GM12878 (cell line): ENCODE measurements around the gene ZNF574. TPM values are rescaled to one million over a fixed set of nuclear protein-coding genes. Genes with fewer than 3 reads are reported as not detected.

Experiments
- ATAC-seq: fragments of 200-7000 bp; cut with Tn5 transposase; 3 replicates; pipeline ENCODE4 v1.9.1; 2020; ENCODE audit warnings: mild to moderate bottlenecking, moderate library complexity
- BruUV-seq: library from RNA; stranded (reverse); fragments of 400-500 nt; replicated peaks from 2 replicates; lab custom pipeline; 2021; lab: Mats Ljungman, UMichigan
- CTCF ChIA-PET: fragments of 300-600 bp; sonication (Branson Sonifier 250); formaldehyde crosslinking; extraction: SDS; loops from one replicate; lab custom pipeline; 2021; ENCODE audit warnings: inconsistent platforms; lab: Yijun Ruan, JAX
- POLR2A ChIA-PET: fragments of 350-600 bp; formaldehyde crosslinking; extraction: SDS; loops from one replicate; lab custom pipeline; 2021; ENCODE audit warnings: inconsistent platforms; lab: Charles Lee
- RAD21 ChIA-PET: fragments of 300-600 bp; sonication (Branson Sonifier 250); formaldehyde crosslinking; loops from one replicate; lab custom pipeline; 2023; ENCODE audit warnings: antibody characterized with exemption; ENCODE audit not compliant: unreplicated experiment; lab: Charles Lee
- SMC1A ChIA-PET: fragments of 300-600 bp; sonication (Branson Sonifier 250); formaldehyde crosslinking; loops from one replicate; lab custom pipeline; 2023; ENCODE audit not compliant: unreplicated experiment, uncharacterized antibody; lab: Charles Lee
- DNase-seq: peaks from one replicate; pipeline ENCODE4 v3.0.0-alpha.2; 2011; ENCODE audit warnings: low read depth, low spot score
- FAIRE-seq: peaks from 3 replicates; lab custom pipeline; 2011; peaks lifted over from hg19 to GRCh38; lab: Jason Lieb, UNC
- H2AFZ ChIP-seq: 2 replicates; pipeline ENCODE4 v1.6.0; 2011; ENCODE audit warnings: low read depth, low read length, control low read depth; ENCODE audit not compliant: control insufficient read depth
- H3K27ac ChIP-seq: 2 replicates; pipeline ENCODE4 v1.5.1; 2011; ENCODE audit warnings: control low read depth; ENCODE audit not compliant: control insufficient read depth, insufficient read depth
- H3K27me3 ChIP-seq, 2 experiments: replicated peaks in 1 of 2; 2 replicates each; pipeline versions ENCODE4 v1.6.0 to v1.6.1; 2011; ENCODE audit warnings: low read length in 1 of 2; ENCODE audit not compliant: control insufficient read depth in 2 of 2, insufficient read depth in 2 of 2
- H3K36me3 ChIP-seq, 2 experiments: 2 replicates each; pipeline ENCODE4 v1.5.1; 2011; ENCODE audit warnings: low read length in 1 of 2; ENCODE audit not compliant: control insufficient read depth in 2 of 2, insufficient read depth in 2 of 2
- H3K4me1 ChIP-seq: 2 replicates; pipeline ENCODE4 v1.6.1; 2011; ENCODE audit warnings: mild to moderate bottlenecking, low read length, moderate library complexity, mixed read lengths; ENCODE audit not compliant: control insufficient read depth, insufficient read depth
- H3K4me2 ChIP-seq: 2 replicates; pipeline ENCODE4 v1.6.0; 2011; ENCODE audit warnings: control low read depth; ENCODE audit not compliant: control insufficient read depth, insufficient read depth
- H3K4me3 ChIP-seq: fragments of 200-600 bp; sonication (generic); 2 replicates; pipeline ENCODE4 v1.5.1; 2016
- H3K79me2 ChIP-seq: 2 replicates; pipeline ENCODE4 v1.6.0; 2011; ENCODE audit warnings: low read length; ENCODE audit not compliant: control insufficient read depth, insufficient read depth
- H3K9ac ChIP-seq: 2 replicates; pipeline ENCODE4 v1.8.0; 2011; ENCODE audit warnings: low read length, control low read depth, mixed read lengths; ENCODE audit not compliant: control insufficient read depth, insufficient read depth
- H3K9me3 ChIP-seq: replicated peaks from 3 replicates; pipeline ENCODE4 v1.5.1; 2011; ENCODE audit warnings: mild to moderate bottlenecking, low read length; ENCODE audit not compliant: control insufficient read depth, insufficient read depth
- H4K20me1 ChIP-seq: 2 replicates; pipeline ENCODE4 v1.6.0; 2011; ENCODE audit not compliant: control insufficient read depth, insufficient read depth
- ASH2L ChIP-seq: fragments of 300-600, 200-600 bp; sonication (generic); IDR thresholded peaks from 2 replicates; pipeline ENCODE4 v1.6.1; 2017; ENCODE audit warnings: low read depth, mild to moderate bottlenecking, borderline replicate concordance
- CHD1 ChIP-seq: IDR thresholded peaks from 2 replicates; pipeline ENCODE4 v1.6.1; 2012; ENCODE audit warnings: low read depth, low read length, improper control_type of control experiment
- NFIC ChIP-seq: IDR thresholded peaks from 2 replicates; pipeline ENCODE4 v1.6.1; 2012; ENCODE audit warnings: low read depth, mild to moderate bottlenecking, inconsistent platforms, low read length, moderate library complexity
- NRF1 ChIP-seq: conservative IDR thresholded peaks from 2 replicates; pipeline ENCODE4 v1.6.1; 2011; ENCODE audit warnings: mild to moderate bottlenecking, low read depth, low read length, improper control_type of control experiment
- PAX8 ChIP-seq: fragments of 450-650 bp; IDR thresholded peaks from 2 replicates; pipeline ENCODE4 v1.6.1; 2017; ENCODE audit warnings: mild to moderate bottlenecking, moderate library complexity
- RBBP5 ChIP-seq: fragments of 200-600 bp; sonication (generic); conservative IDR thresholded peaks from 2 replicates; pipeline ENCODE4 v1.6.1; 2016
- SREBF1 ChIP-seq: IDR thresholded peaks from 2 replicates; pipeline ENCODE4 v1.6.1; 2012; ENCODE audit warnings: mild to moderate bottlenecking, low read length
- STAT3 ChIP-seq: IDR thresholded peaks from 2 replicates; pipeline ENCODE4 v1.6.1; 2011; ENCODE audit warnings: low read depth, low read length, improper control_type of control experiment
- TARDBP ChIP-seq: IDR thresholded peaks from 2 replicates; pipeline ENCODE4 v1.6.1; 2016; ENCODE audit warnings: borderline replicate concordance
- TBL1XR1 ChIP-seq: IDR thresholded peaks from 2 replicates; pipeline ENCODE4 v1.6.1; 2012; ENCODE audit warnings: low read depth, low read length, improper control_type of control experiment
- WGBS: methylation state at CpG from one replicate; pipeline ENCODE4 v1.1.6; 2016; ENCODE audit warnings: low lambda C conversion rate; ENCODE audit not compliant: insufficient replicate concordance, insufficient coverage; ENCODE audit errors: missing lambda C conversion rate; 5-methylcytosine and 5-hydroxymethylcytosine counted together
- in situ Hi-C: fragments of 300-500 bp; cut with MboI; formaldehyde crosslinking; loops from 9 replicates; pipeline ENCODE4 v1.14.3; 2018; ENCODE audit warnings: mixed read lengths
- intact Hi-C: fragments of 100-400 bp; cut with micrococcal nuclease; formaldehyde crosslinking; loops from one replicate; pipeline ENCODE4 v1.14.2; 2022; ENCODE audit not compliant: unreplicated experiment
- polyA plus RNA-seq, 11 experiments: library from polyadenylated mRNA; depleted of rRNA in 4 of 11; unstranded in 6 of 11; stranded (reverse) in 5 of 11; fragments of >200 nt; fragmentation: Nextera tagmentation in 4 of 11; fragmentation: Illumina TruSeq in 1 of 11; extraction: Ambion mirVana in 4 of 11; extraction: Trizol in 1 of 11; gene quantifications; 1 replicate in 1 of 11; 2 replicates in 10 of 11; pipeline versions ENCODE4 v1.2.1 to v1.2.3, GENCODE V29; 2011 to 2016; ENCODE audit warnings: inconsistent platforms in 2 of 11, missing spikeins in 2 of 11, low read depth in 1 of 11
- total RNA-seq, 4 experiments: library from RNA; depleted of rRNA in 3 of 4; stranded (reverse); fragments of >200 nt in 3 of 4; fragmentation: Illumina TruSeq in 1 of 4; extraction: Trizol in 1 of 4; gene quantifications; 2 replicates each; pipeline versions ENCODE4 v1.2.1 to v1.2.3, GENCODE V29; 2013 to 2021
- TF ChIP-seq, protein P1 (sequence below): fragments of 450-650 bp; IDR thresholded peaks from 2 replicates; pipeline ENCODE4 v1.6.1; 2017; ENCODE audit warnings: antibody characterized with exemption, mild to moderate bottlenecking, moderate library complexity
- TF ChIP-seq, protein P2 (sequence below): IDR thresholded peaks from 2 replicates; pipeline ENCODE4 v1.6.1; 2011; ENCODE audit warnings: mild to moderate bottlenecking, low read depth, low read length, moderate library complexity; ENCODE audit not compliant: insufficient replicate concordance
- TF ChIP-seq, protein P3 (sequence below): fragments of 450-650 bp; formaldehyde crosslinking; IDR thresholded peaks from 2 replicates; pipeline ENCODE4 v1.4.0; 2022; ENCODE audit warnings: mild to moderate bottlenecking, moderate library complexity

Gene ZNF574
- total and polyA plus RNA-seq, 10 of the 15 experiments (the other 5 are each of a cell fraction or from before 2014, with no cell fraction given) = 0.32 to 25.6 (median 11.4) TPM

DNA sequence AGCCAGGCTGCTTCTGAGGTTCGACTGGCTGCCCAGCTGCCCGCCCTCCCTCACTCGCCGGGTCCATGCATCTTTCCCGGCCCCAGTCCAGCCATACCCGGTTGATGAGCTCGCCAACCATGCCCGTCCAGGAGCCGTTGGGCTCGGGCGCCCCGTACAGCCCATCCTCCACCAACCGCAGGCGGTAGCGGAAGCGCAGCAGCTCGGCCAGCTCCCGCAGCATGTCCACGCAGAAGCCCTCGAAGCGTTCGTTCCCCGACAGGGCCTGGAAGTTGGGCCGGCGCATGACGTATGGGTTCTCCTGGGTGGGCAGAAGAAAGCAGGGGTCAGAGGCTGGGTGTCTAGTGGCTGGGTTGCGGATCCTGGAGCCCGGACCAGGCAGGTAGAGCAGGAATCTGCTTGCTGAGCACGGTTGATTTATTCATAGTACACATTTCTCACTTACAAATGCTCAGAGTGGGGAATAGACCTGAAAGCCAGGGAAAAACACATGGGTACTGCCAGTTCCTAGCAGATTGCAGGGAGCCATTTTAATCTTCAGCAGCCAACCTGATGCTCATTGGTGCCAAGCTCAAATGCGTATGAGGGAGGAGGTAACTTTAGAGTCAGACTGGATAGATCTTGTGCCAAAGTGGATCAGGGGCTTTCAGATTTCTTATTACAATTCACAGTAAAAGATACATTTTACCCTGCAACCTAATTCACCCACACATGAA is 33.4 kb upstream of the ZNF574 start:
- no TSS peak for BruUV-seq
- ChIA-PET CTCF (no interaction called here), RAD21 (no interaction called here), SMC1A (no interaction called here), POLR2A (no interaction called here)
- no peak for DNase-seq
- H3K36me3 ChIP-seq = no peaks in the 10 kb centered on the region
- no peaks in the 10 kb centered on the region for H3K9me3 ChIP-seq
- H3K27ac ChIP-seq = no peak overlapping the region
- no peak for FAIRE-seq
- 51% methylated on average over 30 of the region's 30 CpGs for WGBS
- no peak overlapping the region for H3K9ac ChIP-seq
- no peak overlapping the region for H3K4me2 ChIP-seq
- no peaks in the 10 kb centered on the region for H3K79me2 ChIP-seq
- no peak overlapping the region for H3K4me3 ChIP-seq
- in situ Hi-C loops = no loop called here
- ATAC-seq = no peak
- no peaks in the 10 kb centered on the region; a peak in 1 of 4 replicates for H3K27me3 ChIP-seq
- no peak overlapping the region for H2AFZ ChIP-seq
- H4K20me1 ChIP-seq = no peaks in the 10 kb centered on the region
- intact Hi-C loops = no loop called here
- no peak for TF ChIP-seq NRF1
- no peak for TF ChIP-seq ASH2L
- no peak for TF ChIP-seq PAX8
- TF ChIP-seq, protein P1, sequence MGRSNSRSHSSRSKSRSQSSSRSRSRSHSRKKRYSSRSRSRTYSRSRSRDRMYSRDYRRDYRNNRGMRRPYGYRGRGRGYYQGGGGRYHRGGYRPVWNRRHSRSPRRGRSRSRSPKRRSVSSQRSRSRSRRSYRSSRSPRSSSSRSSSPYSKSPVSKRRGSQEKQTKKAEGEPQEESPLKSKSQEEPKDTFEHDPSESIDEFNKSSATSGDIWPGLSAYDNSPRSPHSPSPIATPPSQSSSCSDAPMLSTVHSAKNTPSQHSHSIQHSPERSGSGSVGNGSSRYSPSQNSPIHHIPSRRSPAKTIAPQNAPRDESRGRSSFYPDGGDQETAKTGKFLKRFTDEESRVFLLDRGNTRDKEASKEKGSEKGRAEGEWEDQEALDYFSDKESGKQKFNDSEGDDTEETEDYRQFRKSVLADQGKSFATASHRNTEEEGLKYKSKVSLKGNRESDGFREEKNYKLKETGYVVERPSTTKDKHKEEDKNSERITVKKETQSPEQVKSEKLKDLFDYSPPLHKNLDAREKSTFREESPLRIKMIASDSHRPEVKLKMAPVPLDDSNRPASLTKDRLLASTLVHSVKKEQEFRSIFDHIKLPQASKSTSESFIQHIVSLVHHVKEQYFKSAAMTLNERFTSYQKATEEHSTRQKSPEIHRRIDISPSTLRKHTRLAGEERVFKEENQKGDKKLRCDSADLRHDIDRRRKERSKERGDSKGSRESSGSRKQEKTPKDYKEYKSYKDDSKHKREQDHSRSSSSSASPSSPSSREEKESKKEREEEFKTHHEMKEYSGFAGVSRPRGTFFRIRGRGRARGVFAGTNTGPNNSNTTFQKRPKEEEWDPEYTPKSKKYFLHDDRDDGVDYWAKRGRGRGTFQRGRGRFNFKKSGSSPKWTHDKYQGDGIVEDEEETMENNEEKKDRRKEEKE = no peak
- TF ChIP-seq SREBF1 = no peak
- no peak for TF ChIP-seq STAT3
- TF ChIP-seq, protein P2, sequence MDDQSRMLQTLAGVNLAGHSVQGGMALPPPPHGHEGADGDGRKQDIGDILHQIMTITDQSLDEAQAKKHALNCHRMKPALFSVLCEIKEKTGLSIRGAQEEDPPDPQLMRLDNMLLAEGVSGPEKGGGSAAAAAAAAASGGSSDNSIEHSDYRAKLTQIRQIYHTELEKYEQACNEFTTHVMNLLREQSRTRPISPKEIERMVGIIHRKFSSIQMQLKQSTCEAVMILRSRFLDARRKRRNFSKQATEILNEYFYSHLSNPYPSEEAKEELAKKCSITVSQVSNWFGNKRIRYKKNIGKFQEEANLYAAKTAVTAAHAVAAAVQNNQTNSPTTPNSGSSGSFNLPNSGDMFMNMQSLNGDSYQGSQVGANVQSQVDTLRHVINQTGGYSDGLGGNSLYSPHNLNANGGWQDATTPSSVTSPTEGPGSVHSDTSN = no peak
- TF ChIP-seq TARDBP = no peak
- TF ChIP-seq TBL1XR1 = no peak
- TF ChIP-seq, protein P3, sequence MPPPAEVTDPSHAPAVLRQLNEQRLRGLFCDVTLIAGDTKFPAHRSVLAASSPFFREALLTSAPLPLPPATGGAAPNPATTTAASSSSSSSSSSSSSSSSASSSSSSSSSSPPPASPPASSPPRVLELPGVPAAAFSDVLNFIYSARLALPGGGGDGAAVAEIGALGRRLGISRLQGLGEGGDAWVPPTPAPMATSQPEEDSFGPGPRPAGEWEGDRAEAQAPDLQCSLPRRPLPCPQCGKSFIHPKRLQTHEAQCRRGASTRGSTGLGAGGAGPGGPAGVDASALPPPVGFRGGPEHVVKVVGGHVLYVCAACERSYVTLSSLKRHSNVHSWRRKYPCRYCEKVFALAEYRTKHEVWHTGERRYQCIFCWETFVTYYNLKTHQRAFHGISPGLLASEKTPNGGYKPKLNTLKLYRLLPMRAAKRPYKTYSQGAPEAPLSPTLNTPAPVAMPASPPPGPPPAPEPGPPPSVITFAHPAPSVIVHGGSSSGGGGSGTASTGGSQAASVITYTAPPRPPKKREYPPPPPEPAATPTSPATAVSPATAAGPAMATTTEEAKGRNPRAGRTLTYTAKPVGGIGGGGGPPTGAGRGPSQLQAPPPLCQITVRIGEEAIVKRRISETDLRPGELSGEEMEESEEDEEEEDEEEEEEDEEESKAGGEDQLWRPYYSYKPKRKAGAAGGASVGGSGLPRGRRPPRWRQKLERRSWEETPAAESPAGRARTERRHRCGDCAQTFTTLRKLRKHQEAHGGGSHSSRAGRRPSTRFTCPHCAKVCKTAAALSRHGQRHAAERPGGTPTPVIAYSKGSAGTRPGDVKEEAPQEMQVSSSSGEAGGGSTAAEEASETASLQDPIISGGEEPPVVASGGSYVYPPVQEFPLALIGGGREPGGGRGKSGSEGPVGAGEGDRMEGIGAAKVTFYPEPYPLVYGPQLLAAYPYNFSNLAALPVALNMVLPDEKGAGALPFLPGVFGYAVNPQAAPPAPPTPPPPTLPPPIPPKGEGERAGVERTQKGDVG (CRISPR knock-in tag) = no peak
- no peak for TF ChIP-seq RBBP5
- TF ChIP-seq NFIC = no peak
- no peak for TF ChIP-seq CHD1
- no peaks in the 10 kb centered on the region for H3K4me1 ChIP-seq
